SK-N-MC (cell line): ENCODE measurements around the gene CCDC127.
"Not testable (repeated sequence)": the region's sequence is repeated elsewhere in the genome, so short reads cannot be mapped to it uniquely, and the experiment has no call there.

Experiments used
- DNase-seq: peaks from one replicate; pipeline ENCODE4 v3.0.0-alpha.2; 2011; ENCODE audit warnings: low read depth, low spot score
- H3K27ac ChIP-seq: fragments of 200-600 bp; sonication (generic); 2 replicates; pipeline ENCODE4 v1.5.1; 2016; ENCODE audit warnings: mixed run types
- H3K36me3 ChIP-seq: fragments of 200-600 bp; sonication (generic); 2 replicates; pipeline ENCODE4 v1.6.1; 2017; ENCODE audit warnings: antibody characterized with exemption, low read length, mixed read lengths; ENCODE audit not compliant: insufficient read depth
- H3K4me3 ChIP-seq: fragments of 200-600 bp; sonication (generic); 2 replicates; pipeline ENCODE4 v1.5.1; 2016
- H3K9ac ChIP-seq: fragments of 200-600 bp; sonication (generic); 2 replicates; pipeline ENCODE4 v1.8.0; 2017; ENCODE audit warnings: mixed run types, mixed read lengths; ENCODE audit not compliant: insufficient read length
- H3K9me3 ChIP-seq: fragments of 200-600 bp; sonication (generic); 2 replicates; pipeline ENCODE4 v1.6.1; 2017; ENCODE audit warnings: low read depth, mild to moderate bottlenecking, antibody characterized with exemption, low read length, moderate library complexity, mixed read lengths
- EZH2 ChIP-seq: fragments of 200-600 bp; sonication (generic); IDR thresholded peaks from one replicate; pipeline ENCODE4 v1.6.1; 2017; ENCODE audit warnings: antibody characterized with exemption
- FOXP2 ChIP-seq: optimal IDR thresholded peaks from 2 replicates; pipeline ENCODE3; 2011; ENCODE audit warnings: mild to moderate bottlenecking, moderate library complexity; ENCODE audit not compliant: insufficient read depth; ENCODE audit errors: extremely low read length, control extremely low read depth
- POLR2AphosphoS5 ChIP-seq: IDR thresholded peaks from 2 replicates; pipeline ENCODE4 v1.6.1; 2012; ENCODE audit warnings: mild to moderate bottlenecking, low read depth, low read length, borderline replicate concordance

The CCDC127 gene

DNA sequence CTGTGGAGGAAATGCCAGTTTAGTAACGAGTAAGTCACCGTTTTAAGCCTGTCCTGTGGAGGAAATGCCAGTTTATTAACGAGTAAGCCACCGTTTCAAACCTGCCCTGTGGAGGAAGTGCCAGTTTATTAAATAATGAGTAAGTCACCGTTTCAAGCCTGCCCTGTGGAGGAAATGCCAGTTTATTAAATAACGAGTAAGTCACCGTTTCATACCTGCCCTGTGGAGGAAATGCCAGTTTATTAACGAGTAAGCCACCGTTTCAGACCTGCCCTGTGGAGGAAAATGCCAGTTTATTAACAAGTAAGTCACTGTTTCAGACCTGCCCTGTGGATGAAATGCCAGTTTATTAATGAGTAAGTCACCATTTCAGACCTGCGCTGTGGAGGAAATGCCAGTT lies 34.6 kb upstream of the CCDC127 start:
- no peak for DNase-seq
- H3K36me3 ChIP-seq, result peaks cover 50% of the 10 kb centered on the region

GRCh38 chr5:251975-252374 lies 34.0 kb upstream of the CCDC127 start:
- H3K9me3 ChIP-seq, H3K9ac ChIP-seq, H3K4me3 ChIP-seq, DNase-seq: not testable (repeated sequence)
- Histone ChIP-seq H3K27ac (peak overlapping the region; percentile 68; the same call in 1 of the 2 replicates), H3K36me3 (peaks cover 48% of the 10 kb centered on the region)

More for the DNA sequence above, 34.6 kb upstream of the CCDC127 start:
- no peaks in the 10 kb centered on the region for H3K9me3 ChIP-seq
- H3K4me3 ChIP-seq, result no peak overlapping the region
- H3K27ac ChIP-seq, result peak overlapping the region; percentile 60
- no peak overlapping the region for H3K9ac ChIP-seq
- TF ChIP-seq FOXP2, result no peak
- no peak for TF ChIP-seq POLR2AphosphoS5
- TF ChIP-seq EZH2, result no peak

- not testable (repeated sequence) for H3K9ac ChIP-seq, DNase-seq, H3K9me3 ChIP-seq, H3K27ac ChIP-seq, H3K4me3 ChIP-seq
- peaks cover 44% of the 10 kb centered on the region for H3K36me3 ChIP-seq
Measured at GRCh38 chr5:251538-251937, 33.6 kb upstream of the CCDC127 start.

DNA sequence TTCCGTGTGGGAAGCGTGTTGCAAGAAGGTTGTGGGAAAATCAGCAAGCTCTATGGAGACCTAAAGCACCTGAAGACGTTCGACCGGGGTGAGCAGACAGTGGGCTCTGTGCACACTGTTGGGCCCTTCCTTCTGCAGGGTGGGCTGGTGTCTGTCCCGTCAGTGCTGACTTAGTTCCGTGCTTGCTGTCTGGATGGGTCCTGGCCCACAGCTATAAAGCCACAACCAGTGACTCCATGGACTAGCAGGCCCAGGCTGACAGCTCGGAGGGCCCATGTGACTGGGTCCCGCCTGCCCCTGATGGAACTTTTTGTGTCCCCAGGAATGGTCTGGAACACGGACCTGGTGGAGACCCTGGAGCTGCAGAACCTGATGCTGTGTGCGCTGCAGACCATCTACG lies 33.1 kb upstream of the CCDC127 start:
- not testable (repeated sequence) for DNase-seq, H3K9ac ChIP-seq, H3K9me3 ChIP-seq, H3K4me3 ChIP-seq, H3K27ac ChIP-seq
- peaks cover 38% of the 10 kb centered on the region for H3K36me3 ChIP-seq

DNA sequence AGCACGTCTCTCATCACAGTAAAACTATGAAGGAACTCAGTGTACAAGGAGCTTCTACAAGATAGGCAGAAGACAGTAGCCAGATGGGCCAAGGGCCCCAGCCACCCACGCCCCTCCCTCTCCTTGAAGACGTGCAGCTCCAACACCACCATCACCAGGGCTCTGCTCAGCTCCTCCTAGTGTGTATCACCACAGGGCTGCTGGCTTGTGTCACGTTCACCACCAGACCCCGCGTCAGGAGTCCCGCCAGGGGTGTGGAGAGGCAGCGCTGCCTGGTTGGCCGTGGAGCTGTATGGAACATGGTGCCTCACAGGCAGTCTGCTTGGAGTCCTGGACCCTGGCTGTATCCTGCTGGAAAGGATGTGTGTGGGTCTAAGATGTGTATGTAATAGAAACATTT lies 32.4 kb upstream of the CCDC127 start:
- not testable (repeated sequence) for H3K9ac ChIP-seq, H3K4me3 ChIP-seq, DNase-seq, H3K27ac ChIP-seq, H3K9me3 ChIP-seq
- H3K36me3 ChIP-seq, result peaks cover 39% of the 10 kb centered on the region

DNA sequence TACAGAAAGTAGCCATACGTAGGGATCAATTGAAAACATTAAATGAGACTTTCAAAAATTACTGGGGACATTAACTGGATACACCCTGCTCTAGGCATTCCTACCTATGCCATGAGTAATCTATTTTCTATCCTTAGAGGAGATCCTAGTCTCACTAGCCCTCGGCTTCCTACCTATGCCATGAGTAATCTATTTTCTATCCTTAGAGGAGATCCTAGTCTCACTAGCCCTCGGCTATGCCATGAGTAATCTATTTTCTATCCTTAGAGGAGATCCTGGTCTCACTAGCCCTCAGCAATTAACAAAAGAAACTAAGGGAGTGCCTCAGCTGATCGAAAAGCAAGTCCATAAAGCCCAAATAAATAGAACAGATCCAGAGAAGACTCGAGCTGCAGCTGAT lies 27.8 kb upstream of the CCDC127 start:
- not testable (repeated sequence) for DNase-seq, H3K4me3 ChIP-seq, H3K27ac ChIP-seq, H3K9me3 ChIP-seq, H3K9ac ChIP-seq
- peaks cover 54% of the 10 kb centered on the region for H3K36me3 ChIP-seq

DNA sequence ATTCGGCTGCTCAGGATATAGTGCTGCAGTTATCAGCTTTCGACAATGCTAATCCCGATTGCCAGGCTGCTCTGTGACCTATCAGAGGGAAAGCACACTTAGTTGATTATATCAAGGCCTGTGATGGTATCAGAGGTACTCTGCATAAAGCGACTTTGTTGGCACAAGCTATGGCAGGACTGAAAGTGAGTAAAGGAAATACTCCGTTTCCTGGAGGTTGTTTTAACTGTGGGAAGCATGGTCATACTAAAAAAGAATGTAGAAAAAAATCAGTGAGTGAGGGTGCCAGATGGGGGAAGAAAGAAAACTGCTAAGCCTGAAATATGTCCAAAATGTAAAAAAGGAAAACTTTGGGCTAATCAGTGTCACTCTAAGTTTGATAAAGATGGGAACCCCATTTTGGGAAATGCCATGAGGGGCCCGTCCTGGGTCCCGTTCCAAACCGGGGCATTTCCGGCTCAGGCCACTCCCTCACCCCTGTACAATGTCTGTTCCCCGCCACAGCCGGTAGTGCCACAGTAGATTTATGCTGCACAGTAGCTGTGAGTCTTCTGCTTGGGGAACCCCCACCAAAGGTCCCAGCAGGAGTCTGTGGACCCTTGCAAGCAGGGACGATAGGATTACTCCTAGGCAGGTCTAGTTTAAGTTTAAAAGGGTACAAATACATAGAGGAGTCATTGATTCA lies 25.9 kb upstream of the CCDC127 start:
- not testable (repeated sequence) for DNase-seq, H3K9ac ChIP-seq, H3K27ac ChIP-seq, H3K9me3 ChIP-seq, H3K4me3 ChIP-seq
- peaks cover 63% of the 10 kb centered on the region for H3K36me3 ChIP-seq

GRCh38 chr5:241045-241669 lies 23.2 kb upstream of the CCDC127 start:
- DNase-seq, H3K27ac ChIP-seq, H3K4me3 ChIP-seq, H3K9ac ChIP-seq, H3K9me3 ChIP-seq: not testable (repeated sequence)
- H3K36me3 ChIP-seq, result peaks cover 57% of the 10 kb centered on the region

DNA sequence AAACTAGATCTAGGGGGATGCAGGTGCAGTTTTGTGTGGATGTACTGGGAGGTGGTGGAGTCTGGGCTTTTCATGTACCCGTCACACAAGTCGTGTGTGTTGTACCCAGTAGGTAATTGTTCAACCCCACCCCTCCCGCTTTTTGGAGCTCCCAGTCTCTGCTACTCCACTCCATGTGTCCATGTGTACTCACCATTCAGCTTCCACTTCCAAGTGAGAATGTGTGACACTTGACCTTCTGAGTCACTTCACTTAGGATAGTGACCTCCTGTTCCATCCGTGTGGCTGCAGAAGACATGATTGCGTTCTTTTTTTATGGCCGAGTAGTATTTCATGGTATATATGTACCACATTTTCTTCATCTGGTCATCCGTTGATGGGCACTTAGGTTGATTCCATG lies 22.6 kb upstream of the CCDC127 start:
- not testable (repeated sequence) for DNase-seq, H3K27ac ChIP-seq, H3K4me3 ChIP-seq, H3K9me3 ChIP-seq, H3K9ac ChIP-seq
- peaks cover 56% of the 10 kb centered on the region for H3K36me3 ChIP-seq

- not testable (repeated sequence) for H3K9ac ChIP-seq, H3K27ac ChIP-seq, H3K9me3 ChIP-seq, H3K4me3 ChIP-seq, DNase-seq
- peaks cover 70% of the 10 kb centered on the region for H3K36me3 ChIP-seq
Measured at GRCh38 chr5:237931-238330, 20.0 kb upstream of the CCDC127 start.

DNA sequence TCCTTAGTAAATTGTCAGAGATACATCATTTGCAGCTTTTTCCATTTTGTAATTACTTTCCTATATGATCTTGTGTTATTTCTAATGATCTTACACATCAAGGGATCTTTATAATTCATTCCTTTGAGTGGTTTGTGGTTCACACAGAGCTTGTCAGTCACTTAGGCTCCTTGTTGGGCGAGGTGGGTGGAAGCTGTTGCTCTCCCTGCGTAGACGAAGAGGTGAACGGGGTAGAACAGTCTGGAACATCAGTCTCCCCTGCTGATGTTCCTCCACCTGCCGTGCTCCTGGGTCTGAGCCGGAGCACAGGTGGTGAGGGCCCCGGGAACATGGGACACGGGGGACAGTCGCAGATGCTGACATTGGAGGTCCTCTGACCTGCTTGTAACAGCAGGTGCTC lies 17.6 kb upstream of the CCDC127 start:
- not testable (repeated sequence) for H3K9ac ChIP-seq, DNase-seq, H3K4me3 ChIP-seq, H3K27ac ChIP-seq, H3K9me3 ChIP-seq
- peaks cover 62% of the 10 kb centered on the region for H3K36me3 ChIP-seq
